Prostate gland (tissue), 2 donors: ENCODE results near the gene ANKRD44. TPM values are rescaled to one million over a fixed set of nuclear protein-coding genes. Genes with fewer than 3 reads are reported as not detected.

Experiments
- DNase-seq: peaks from one replicate; pipeline ENCODE4 v3.0.0-alpha.2; 2019; ENCODE audit warnings: low spot score
- H3K27ac ChIP-seq, 2 donors: fragments of 200-600 bp; sonication (generic); 2 replicates each; pipeline ENCODE4 v1.5.1; 2017 to 2019
- H3K27me3 ChIP-seq: fragments of 200-600 bp; sonication (generic); replicated peaks from 2 replicates; pipeline ENCODE4 v1.5.1; 2019; ENCODE audit not compliant: insufficient read depth
- H3K36me3 ChIP-seq, 2 donors: fragments of 200-600 bp; sonication (generic); 1 replicate in 1 of 2; 2 replicates in 1 of 2; pipeline versions ENCODE4 v1.5.1 to v1.8.1; 2017 to 2019
- H3K4me1 ChIP-seq: fragments of 200-600 bp; sonication (generic); replicated peaks from 2 replicates; pipeline ENCODE4 v1.5.1; 2019
- H3K4me3 ChIP-seq, 2 donors: fragments of 200-600 bp; sonication (generic); 2 replicates each; pipeline ENCODE4 v1.5.1; 2017 to 2019
- H3K9me3 ChIP-seq: fragments of 200-600 bp; sonication (generic); 2 replicates; pipeline ENCODE4 v1.5.1; 2017
- POLR2A ChIP-seq: fragments of 450-650 bp; IDR thresholded peaks from one replicate; pipeline ENCODE4 v1.6.1; 2016; ENCODE audit warnings: antibody characterized with exemption, mild to moderate bottlenecking
- POLR2AphosphoS5 ChIP-seq: sonication (generic); formaldehyde crosslinking; IDR thresholded peaks from one replicate; pipeline ENCODE4 v1.6.1; 2017; ENCODE audit warnings: antibody characterized with exemption
- WGBS: methylation state at CpG from one replicate; pipeline ENCODE4 v1.1.5; 2018; 5-methylcytosine and 5-hydroxymethylcytosine counted together
- intact Hi-C: fragments of 100-400 bp; cut with DNase I; formaldehyde crosslinking; loops from one replicate; pipeline ENCODE4 v1.14.2; 2022
- total RNA-seq, 2 donors: library from RNA; depleted of rRNA; stranded (reverse); fragments of >200 nt; gene quantifications; one replicate each; pipeline ENCODE4 v1.1.0, GENCODE V29; 2016
- TF ChIP-seq, protein P1 (sequence below), 4 experiments: fragments of 200-600 bp in 2 of 4; fragments of 450-650 bp in 2 of 4; sonication (generic) in 2 of 4; IDR thresholded peaks; 1 replicate in 3 of 4; 2 replicates in 1 of 4; pipeline ENCODE4 v1.5.1; 2016 to 2019; ENCODE audit warnings: antibody characterized with exemption in 4 of 4, mild to moderate bottlenecking in 2 of 4, moderate library complexity in 2 of 4

The ANKRD44 gene
- total RNA-seq, 2 donors from 2014 or later: 6.0 to 11.2 TPM

DNA sequence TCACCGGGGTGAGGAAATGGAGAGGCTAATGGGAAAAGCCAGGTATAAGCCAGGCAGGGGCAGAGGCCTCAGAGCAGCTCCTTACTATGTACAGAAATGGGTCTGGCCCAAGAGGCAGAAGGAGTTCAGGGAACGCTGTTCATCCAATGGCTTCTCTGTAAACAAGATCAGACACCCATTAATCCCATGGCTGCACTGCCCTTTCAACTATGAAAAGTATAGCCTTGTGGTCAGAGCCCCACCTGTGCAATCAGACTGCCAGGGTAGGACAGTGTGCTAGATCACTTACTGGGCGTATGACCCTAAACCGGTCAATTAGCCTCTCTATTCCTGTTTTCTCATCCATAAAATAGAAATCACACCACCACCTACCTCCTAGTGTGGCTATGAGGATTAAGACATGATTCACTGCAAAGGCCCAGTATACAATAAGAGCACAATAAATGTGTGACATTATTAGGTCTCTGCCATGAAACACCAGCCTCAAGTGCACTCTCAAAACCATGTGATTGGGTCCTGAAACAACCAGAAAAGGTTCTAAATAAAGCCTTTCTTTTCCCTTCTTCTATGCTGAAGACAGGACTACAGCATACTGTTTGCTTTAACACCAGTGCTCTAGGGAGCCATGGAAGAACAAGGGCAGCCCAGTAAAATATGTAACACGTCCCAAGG, 4.4 kb downstream of the ANKRD44 start:
- H3K9me3 ChIP-seq: no peaks in the 10 kb centered on the region
- H3K36me3 ChIP-seq: no peaks in the 10 kb centered on the region
- no peak for DNase-seq
- intact Hi-C loops: loop anchor here (5.0 kb wide), 1 partner anchor 49 kb away; no protein-coding TSS in a partner anchor
- H3K27me3 ChIP-seq: no peaks in the 10 kb centered on the region
- H3K4me3 ChIP-seq: no peak overlapping the region
- no peaks in the 10 kb centered on the region for H3K4me1 ChIP-seq
- WGBS: 70% methylated on average over 5 of the region's 5 CpGs
- no peak overlapping the region for H3K27ac ChIP-seq
- TF ChIP-seq, protein P1, sequence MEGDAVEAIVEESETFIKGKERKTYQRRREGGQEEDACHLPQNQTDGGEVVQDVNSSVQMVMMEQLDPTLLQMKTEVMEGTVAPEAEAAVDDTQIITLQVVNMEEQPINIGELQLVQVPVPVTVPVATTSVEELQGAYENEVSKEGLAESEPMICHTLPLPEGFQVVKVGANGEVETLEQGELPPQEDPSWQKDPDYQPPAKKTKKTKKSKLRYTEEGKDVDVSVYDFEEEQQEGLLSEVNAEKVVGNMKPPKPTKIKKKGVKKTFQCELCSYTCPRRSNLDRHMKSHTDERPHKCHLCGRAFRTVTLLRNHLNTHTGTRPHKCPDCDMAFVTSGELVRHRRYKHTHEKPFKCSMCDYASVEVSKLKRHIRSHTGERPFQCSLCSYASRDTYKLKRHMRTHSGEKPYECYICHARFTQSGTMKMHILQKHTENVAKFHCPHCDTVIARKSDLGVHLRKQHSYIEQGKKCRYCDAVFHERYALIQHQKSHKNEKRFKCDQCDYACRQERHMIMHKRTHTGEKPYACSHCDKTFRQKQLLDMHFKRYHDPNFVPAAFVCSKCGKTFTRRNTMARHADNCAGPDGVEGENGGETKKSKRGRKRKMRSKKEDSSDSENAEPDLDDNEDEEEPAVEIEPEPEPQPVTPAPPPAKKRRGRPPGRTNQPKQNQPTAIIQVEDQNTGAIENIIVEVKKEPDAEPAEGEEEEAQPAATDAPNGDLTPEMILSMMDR (IDR thresholded peaks at IDR 0.05): no peak
- TF ChIP-seq POLR2AphosphoS5 (no peak), POLR2A (no peak)

DNA sequence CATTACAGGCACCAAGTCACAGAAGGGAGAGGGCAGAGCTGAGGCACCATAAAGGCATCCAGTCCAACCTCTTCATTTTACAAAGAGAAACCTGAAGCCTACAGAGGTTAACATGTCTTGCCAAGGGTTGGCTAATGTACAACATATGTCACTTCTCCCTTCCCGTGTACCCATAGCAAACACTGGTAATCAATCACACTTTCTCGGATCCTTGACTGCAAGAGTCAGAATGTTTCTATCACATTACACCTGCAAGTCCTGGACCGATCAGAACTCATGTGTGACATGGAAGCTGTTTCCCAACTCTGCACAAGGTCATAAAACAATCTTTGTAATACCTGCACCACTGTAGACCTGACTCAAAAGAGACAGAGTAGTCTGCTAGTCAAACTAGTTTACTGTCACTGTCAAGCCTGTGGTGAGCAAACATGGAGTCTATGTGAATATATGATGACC, 6.0 kb downstream of the ANKRD44 start:
- no peaks in the 10 kb centered on the region for H3K36me3 ChIP-seq
- DNase-seq: no peak
- intact Hi-C loops: loop anchor here (5.0 kb wide), 1 partner anchor 47 kb away; no protein-coding TSS in a partner anchor
- no peak overlapping the region for H3K27ac ChIP-seq
- 62% methylated on average over 3 of the region's 3 CpGs for WGBS
- no peaks in the 10 kb centered on the region for H3K27me3 ChIP-seq
- H3K4me3 ChIP-seq: no peak overlapping the region
- no peak for TF ChIP-seq POLR2AphosphoS5
- TF ChIP-seq POLR2A: no peak
- TF ChIP-seq, protein P1 (IDR thresholded peaks at IDR 0.05): no peak
- no peaks in the 10 kb centered on the region for H3K4me1 ChIP-seq
- H3K9me3 ChIP-seq: no peaks in the 10 kb centered on the region

DNA sequence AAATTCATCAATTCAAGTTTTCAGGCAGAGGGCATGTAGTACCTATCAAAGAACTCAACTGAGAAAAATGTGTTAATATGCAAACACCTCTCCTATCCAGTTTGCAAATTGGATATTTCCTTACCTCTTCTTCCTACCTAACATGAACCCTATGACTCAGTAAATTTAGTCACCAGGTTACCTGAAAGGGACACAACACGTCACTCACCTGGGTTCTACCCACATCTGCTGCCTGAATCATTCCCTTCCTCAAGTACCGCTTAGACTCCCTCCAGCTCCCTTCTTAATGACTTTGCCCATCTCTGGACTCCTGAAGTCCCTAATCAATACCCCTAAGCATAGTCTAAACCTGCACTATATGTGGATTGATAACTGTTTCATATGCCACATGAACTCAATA, 10.4 kb downstream of the ANKRD44 start:
- Histone ChIP-seq H3K36me3 (no peaks in the 10 kb centered on the region), H3K27me3 (no peaks in the 10 kb centered on the region), H3K4me1 (no peaks in the 10 kb centered on the region), H3K27ac (no peak overlapping the region), H3K9me3 (no peaks in the 10 kb centered on the region), H3K4me3 (no peak overlapping the region)
- intact Hi-C loops: no loop called here
- no peak for DNase-seq
- TF ChIP-seq POLR2A (no peak), POLR2AphosphoS5 (no peak)
- TF ChIP-seq, protein P1 (IDR thresholded peaks at IDR 0.05): no peak
- 96% methylated on average over 2 of the region's 2 CpGs for WGBS

DNA sequence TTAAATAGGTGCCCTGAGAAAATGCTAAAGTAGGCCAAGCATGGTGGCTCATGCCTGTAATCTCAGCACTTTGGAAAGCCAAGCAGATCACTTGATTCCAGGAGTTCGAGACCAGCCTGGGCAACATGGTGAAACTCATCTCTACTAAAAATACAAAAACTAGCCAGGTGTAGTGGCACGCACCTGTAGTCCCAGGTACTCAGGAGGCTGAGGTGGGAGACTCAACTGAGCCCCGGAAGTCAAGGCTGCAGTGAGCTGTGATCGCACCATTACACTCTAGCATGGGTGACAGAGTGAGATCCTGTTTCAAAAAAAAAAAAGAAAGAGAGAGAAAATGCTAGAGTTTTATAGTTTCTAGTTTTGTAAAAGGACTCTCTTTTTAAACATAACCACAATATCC, 12.0 kb downstream of the ANKRD44 start:
- H3K27ac ChIP-seq: no peak overlapping the region
- 94% methylated on average over 4 of the region's 4 CpGs for WGBS

More for the DNA sequence above, 12.0 kb downstream of the ANKRD44 start:
- DNase-seq: no peak
- Histone ChIP-seq H3K4me3 (no peak overlapping the region), H3K9me3 (no peaks in the 10 kb centered on the region), H3K27me3 (no peaks in the 10 kb centered on the region), H3K4me1 (no peaks in the 10 kb centered on the region), H3K36me3 (no peaks in the 10 kb centered on the region)
- intact Hi-C loops: no loop called here
- TF ChIP-seq, protein P1 (IDR thresholded peaks at IDR 0.05): no peak
- TF ChIP-seq POLR2AphosphoS5: no peak
- TF ChIP-seq POLR2A: no peak
